Measurements from ENCODE around the gene C11orf24.
"Not testable (repeated sequence)": the region's sequence is repeated elsewhere in the genome, so short reads cannot be mapped to it uniquely, and the experiment has no call there.

The C11orf24 gene

GRCh38 chr11:68251765-68252164, 20.0 kb downstream of the C11orf24 start:
- DNase-seq (ENCODE audit: low read depth) = no peak

- DNase-seq (ENCODE audit: low read depth) = not testable (repeated sequence)
Observed at GRCh38 chr11:68244912-68245311, 26.9 kb downstream of the C11orf24 start.

- not testable (repeated sequence) for DNase-seq (ENCODE audit: low read depth)
Observed at GRCh38 chr11:68243847-68244246, 27.9 kb downstream of the C11orf24 start.

GRCh38 chr11:68242616-68243015, 29.2 kb downstream of the C11orf24 start:
- no peak for DNase-seq (ENCODE audit: low read depth)

- DNase-seq (ENCODE audit: low read depth) = no peak
Observed at GRCh38 chr11:68231621-68232020, 40.2 kb downstream of the C11orf24 start.

- DNase-seq (ENCODE audit: low read depth) = no peak
Observed at GRCh38 chr11:68229601-68230000, 42.2 kb downstream of the C11orf24 start.

GRCh38 chr11:68226421-68226820, 45.4 kb downstream of the C11orf24 start:
- no peak for DNase-seq (ENCODE audit: low read depth)

- no peak for DNase-seq (ENCODE audit: low read depth)
Observed at GRCh38 chr11:68224606-68225005, 47.2 kb downstream of the C11orf24 start.

- no peak for DNase-seq (ENCODE audit: low read depth)
Observed at GRCh38 chr11:68223275-68223674, 48.5 kb downstream of the C11orf24 start.

- DNase-seq (ENCODE audit: low read depth) = no peak
Observed at GRCh38 chr11:68221406-68221805, 50.4 kb downstream of the C11orf24 start.

GRCh38 chr11:68216171-68216938, 55.4 kb downstream of the C11orf24 start:
- DNase-seq (ENCODE audit: low read depth) = no peak

- no peak for DNase-seq (ENCODE audit: low read depth)
Observed at GRCh38 chr11:68215524-68216170, 56.1 kb downstream of the C11orf24 start.

- peak; percentile 42 for DNase-seq (ENCODE audit: low read depth)
Observed at GRCh38 chr11:68215087-68215445, 56.7 kb downstream of the C11orf24 start.

GRCh38 chr11:68214173-68215086, 57.3 kb downstream of the C11orf24 start:
- DNase-seq (ENCODE audit: low read depth) = no peak

- peak; percentile 70 for DNase-seq (ENCODE audit: low read depth)
Observed at GRCh38 chr11:68213555-68214172, 58.1 kb downstream of the C11orf24 start.

- peak; percentile 26 for DNase-seq (ENCODE audit: low read depth)
Observed at GRCh38 chr11:68213135-68213515, 58.6 kb downstream of the C11orf24 start, which contains the start of gene KMT5B. Gene KMT5B, minus strand, starts transcription at chr11:68213296. Its CDS starts 23,220 bp downstream, at chr11:68190076.

- no peak for DNase-seq (ENCODE audit: low read depth)
Observed at GRCh38 chr11:68212421-68213134, 59.2 kb downstream of the C11orf24 start.

- DNase-seq (ENCODE audit: low read depth) = no peak
Observed at GRCh38 chr11:68211546-68211945, 60.2 kb downstream of the C11orf24 start.
